Naive B cell (primary cell): ENCODE data around the gene LDAH. TPM values are rescaled to one million over a fixed set of nuclear protein-coding genes. Genes with fewer than 3 reads are reported as not detected.

Experiments used
- ATAC-seq, 2 donors: fragments of 150-1000 bp; cut with Tn5 transposase; 2 replicates each; pipeline ENCODE4 v1.10.0; 2021; ENCODE audit warnings: low read depth in 2 of 2, mild to moderate bottlenecking in 2 of 2, moderate library complexity in 2 of 2
- DNase-seq: peaks from one replicate; pipeline ENCODE4 v3.0.0; 2022
- H3K27ac Mint-ChIP-seq, 6 donors: one replicate each; pipeline ENCODE4 v1.8.0; 2020 to 2022; ENCODE audit warnings: mild to moderate bottlenecking in 6 of 6, mixed read lengths in 6 of 6, moderate library complexity in 5 of 6, inconsistent platforms in 2 of 6
- H3K27me3 Mint-ChIP-seq, 3 donors: one replicate each; pipeline ENCODE4 v1.8.0; 2021 to 2022; ENCODE audit warnings: mixed read lengths in 3 of 3, mild to moderate bottlenecking in 1 of 3
- H3K36me3 Mint-ChIP-seq, 2 donors: one replicate each; pipeline ENCODE4 v1.8.0; 2020 to 2022; ENCODE audit warnings: mixed read lengths in 2 of 2, inconsistent platforms in 1 of 2, mild to moderate bottlenecking in 1 of 2
- H3K4me1 Mint-ChIP-seq, 3 donors: one replicate each; pipeline ENCODE4 v1.8.0; 2020 to 2022; ENCODE audit warnings: mixed read lengths in 3 of 3, inconsistent platforms in 1 of 3, mild to moderate bottlenecking in 1 of 3, moderate library complexity in 1 of 3
- H3K4me3 Mint-ChIP-seq, 8 donors: one replicate each; pipeline ENCODE4 v1.8.0; 2020 to 2022; ENCODE audit warnings: mild to moderate bottlenecking in 8 of 8, mixed read lengths in 8 of 8, moderate library complexity in 8 of 8, inconsistent platforms in 2 of 8
- H3K9me3 Mint-ChIP-seq, 7 donors: one replicate each; pipeline ENCODE4 v1.8.0; 2020 to 2022; ENCODE audit warnings: mixed read lengths in 7 of 7, mild to moderate bottlenecking in 5 of 7, inconsistent platforms in 2 of 7, moderate library complexity in 1 of 7
- polyA plus RNA-seq, 6 donors: library from polyadenylated mRNA; unstranded; fragments of 300-500 nt; fragmentation: Illumina TruSeq; gene quantifications; one replicate each; pipeline ENCODE4 v1.2.3, GENCODE V29; 2021; ENCODE audit warnings: low read depth in 6 of 6

LDAH gene
- polyA plus RNA-seq, 6 donors from 2014 or later, result 7.2 to 12.8 (median 9.9) TPM

GRCh38 chr2:20646446-20646845 is 176.5 kb downstream of the LDAH start:
- peaks cover 0 to 14% of the 10 kb centered on the region in 2 donors for H3K36me3 Mint-ChIP-seq
- no peaks in the 10 kb centered on the region for H3K27me3 Mint-ChIP-seq
- ATAC-seq (no peak), DNase-seq (no peak)
- peak overlapping the region in 2 of 8 donors; percentile 7 to 56 for H3K4me3 Mint-ChIP-seq
- peak overlapping the region in 5 of 6 donors; percentile 5 to 76 (median 57) for H3K27ac Mint-ChIP-seq
- H3K9me3 Mint-ChIP-seq, result no peaks in the 10 kb centered on the region
- peaks cover 44 to 54% (median 52%) of the 10 kb centered on the region in 3 donors for H3K4me1 Mint-ChIP-seq

- ATAC-seq (no peak), DNase-seq (no peak)
- Mint-ChIP-seq H3K4me3 (no peak overlapping the region), H3K27me3 (no peaks in the 10 kb centered on the region), H3K4me1 (peaks cover 41 to 54% (median 49%) of the 10 kb centered on the region in 3 donors), H3K36me3 (peaks cover 0 to 14% of the 10 kb centered on the region in 2 donors), H3K9me3 (no peaks in the 10 kb centered on the region), H3K27ac (peak overlapping the region in 1 of 6 donors; percentile 74)
Measured at GRCh38 chr2:20645761-20646160, 177.1 kb downstream of the LDAH start.

GRCh38 chr2:20645301-20645701 is 177.6 kb downstream of the LDAH start:
- peaks cover 38 to 52% (median 45%) of the 10 kb centered on the region in 3 donors for H3K4me1 Mint-ChIP-seq
- no peaks in the 10 kb centered on the region for H3K9me3 Mint-ChIP-seq
- no peak for ATAC-seq
- H3K27me3 Mint-ChIP-seq, result no peaks in the 10 kb centered on the region
- no peak for DNase-seq
- H3K4me3 Mint-ChIP-seq, result no peak overlapping the region
- peak overlapping the region in 1 of 6 donors; percentile 58 for H3K27ac Mint-ChIP-seq
- peaks cover 0 to 14% of the 10 kb centered on the region in 2 donors for H3K36me3 Mint-ChIP-seq

GRCh38 chr2:20643826-20644225 is 179.1 kb downstream of the LDAH start:
- no peaks in the 10 kb centered on the region for H3K9me3 Mint-ChIP-seq
- peak overlapping the region in 5 of 6 donors; percentile 5 to 64 (median 20) for H3K27ac Mint-ChIP-seq
- peaks cover 23 to 39% (median 32%) of the 10 kb centered on the region in 3 donors for H3K4me1 Mint-ChIP-seq
- H3K4me3 Mint-ChIP-seq, result no peak overlapping the region
- ATAC-seq (no peak), DNase-seq (no peak)
- peaks cover 0 to 25% of the 10 kb centered on the region in 2 donors for H3K36me3 Mint-ChIP-seq
- no peaks in the 10 kb centered on the region for H3K27me3 Mint-ChIP-seq

- Mint-ChIP-seq H3K27me3 (no peaks in the 10 kb centered on the region), H3K9me3 (no peaks in the 10 kb centered on the region), H3K4me1 (peaks cover 16 to 32% (median 25%) of the 10 kb centered on the region in 3 donors), H3K36me3 (peaks cover 0 to 28% of the 10 kb centered on the region in 2 donors), H3K27ac (peak overlapping the region in 4 of 6 donors; percentile 6 to 74 (median 34)), H3K4me3 (no peak overlapping the region)
- ATAC-seq, result no peak
- DNase-seq, result no peak
Measured at GRCh38 chr2:20643060-20643459, 179.8 kb downstream of the LDAH start.

- H3K27me3 Mint-ChIP-seq, result no peaks in the 10 kb centered on the region
- DNase-seq (peak; percentile 78), ATAC-seq (peak; percentile 99)
- peaks cover 0 to 28% of the 10 kb centered on the region in 2 donors for H3K36me3 Mint-ChIP-seq
- no peak overlapping the region for H3K4me3 Mint-ChIP-seq
- no peaks in the 10 kb centered on the region for H3K9me3 Mint-ChIP-seq
- peaks cover 8 to 24% (median 17%) of the 10 kb centered on the region in 3 donors for H3K4me1 Mint-ChIP-seq
- H3K27ac Mint-ChIP-seq, result peak overlapping the region in 3 of 6 donors; percentile 6 to 79 (median 74)
Measured at GRCh38 chr2:20642055-20642971, 180.6 kb downstream of the LDAH start.

- no peak for ATAC-seq
- DNase-seq, result no peak
- Mint-ChIP-seq H3K27me3 (no peaks in the 10 kb centered on the region), H3K4me3 (no peak overlapping the region), H3K4me1 (peaks cover 6 to 14% (median 7%) of the 10 kb centered on the region in 3 donors), H3K27ac (peak overlapping the region in 3 of 6 donors; percentile 39 to 72 (median 47)), H3K9me3 (no peaks in the 10 kb centered on the region), H3K36me3 (peaks cover 0 to 28% of the 10 kb centered on the region in 2 donors)
Measured at GRCh38 chr2:20641123-20641985, 181.5 kb downstream of the LDAH start.

- no peaks in the 10 kb centered on the region for H3K9me3 Mint-ChIP-seq
- H3K4me1 Mint-ChIP-seq, result peaks cover 6 to 19% (median 12%) of the 10 kb centered on the region in 3 donors
- H3K27ac Mint-ChIP-seq, result peak overlapping the region in 1 of 6 donors; percentile 36
- DNase-seq (no peak), ATAC-seq (no peak)
- no peaks in the 10 kb centered on the region for H3K27me3 Mint-ChIP-seq
- peaks cover 0 to 35% of the 10 kb centered on the region in 2 donors for H3K36me3 Mint-ChIP-seq
- no peak overlapping the region for H3K4me3 Mint-ChIP-seq
Measured at GRCh38 chr2:20640411-20641122, 182.3 kb downstream of the LDAH start.

- Mint-ChIP-seq H3K4me1 (peaks cover 6 to 23% (median 12%) of the 10 kb centered on the region in 3 donors), H3K9me3 (no peaks in the 10 kb centered on the region), H3K4me3 (no peak overlapping the region), H3K27me3 (no peaks in the 10 kb centered on the region), H3K36me3 (peaks cover 0 to 23% of the 10 kb centered on the region in 2 donors), H3K27ac (no peak overlapping the region)
- ATAC-seq, result no peak
- no peak for DNase-seq
Measured at GRCh38 chr2:20638646-20639430, 184.1 kb downstream of the LDAH start.

GRCh38 chr2:20638014-20638413 is 184.9 kb downstream of the LDAH start:
- Mint-ChIP-seq H3K36me3 (peaks cover 0 to 23% of the 10 kb centered on the region in 2 donors), H3K27ac (no peak overlapping the region), H3K4me1 (peaks cover 4 to 25% (median 12%) of the 10 kb centered on the region in 3 donors), H3K9me3 (no peaks in the 10 kb centered on the region), H3K4me3 (no peak overlapping the region), H3K27me3 (no peaks in the 10 kb centered on the region)
- ATAC-seq (no peak), DNase-seq (no peak)

GRCh38 chr2:20637147-20637546 is 185.8 kb downstream of the LDAH start:
- ATAC-seq (no peak), DNase-seq (no peak)
- Mint-ChIP-seq H3K36me3 (peaks cover 0 to 24% of the 10 kb centered on the region in 2 donors), H3K27ac (peak overlapping the region in 1 of 6 donors; percentile 37), H3K9me3 (no peaks in the 10 kb centered on the region), H3K4me3 (no peak overlapping the region), H3K4me1 (peaks cover 2 to 21% (median 7%) of the 10 kb centered on the region in 3 donors), H3K27me3 (no peaks in the 10 kb centered on the region)
